HEK293 (cell line): ENCODE data around the gene UMAD1.

Experiments
- TCF7L2 ChIP-seq: IDR thresholded peaks from 2 replicates; pipeline ENCODE4 v1.6.1; 2011; ENCODE audit warnings: low read depth, mild to moderate bottlenecking, inconsistent platforms, low read length, moderate library complexity, borderline replicate concordance
- ZFP41 ChIP-seq: fragments of 450-650 bp; formaldehyde crosslinking; IDR thresholded peaks from 2 replicates; pipeline ENCODE4 v1.5.1; 2016; ENCODE audit warnings: missing biosample characterization, missing genetic modification characterization, borderline replicate concordance
- ZNF785 ChIP-seq: fragments of 450-650 bp; formaldehyde crosslinking; IDR thresholded peaks from 2 replicates; pipeline ENCODE4 v1.5.1; 2016; ENCODE audit warnings: missing biosample characterization, missing genetic modification characterization
- TF ChIP-seq, protein P1 (sequence below): fragments of 450-650 bp; formaldehyde crosslinking; IDR thresholded peaks from 2 replicates; pipeline ENCODE4 v1.5.1; 2016; ENCODE audit warnings: missing biosample characterization, missing genetic modification characterization

GRCh38 chr7:7681936-7682329, 41.4 kb downstream of the UMAD1 start:
- TF ChIP-seq, protein P1, sequence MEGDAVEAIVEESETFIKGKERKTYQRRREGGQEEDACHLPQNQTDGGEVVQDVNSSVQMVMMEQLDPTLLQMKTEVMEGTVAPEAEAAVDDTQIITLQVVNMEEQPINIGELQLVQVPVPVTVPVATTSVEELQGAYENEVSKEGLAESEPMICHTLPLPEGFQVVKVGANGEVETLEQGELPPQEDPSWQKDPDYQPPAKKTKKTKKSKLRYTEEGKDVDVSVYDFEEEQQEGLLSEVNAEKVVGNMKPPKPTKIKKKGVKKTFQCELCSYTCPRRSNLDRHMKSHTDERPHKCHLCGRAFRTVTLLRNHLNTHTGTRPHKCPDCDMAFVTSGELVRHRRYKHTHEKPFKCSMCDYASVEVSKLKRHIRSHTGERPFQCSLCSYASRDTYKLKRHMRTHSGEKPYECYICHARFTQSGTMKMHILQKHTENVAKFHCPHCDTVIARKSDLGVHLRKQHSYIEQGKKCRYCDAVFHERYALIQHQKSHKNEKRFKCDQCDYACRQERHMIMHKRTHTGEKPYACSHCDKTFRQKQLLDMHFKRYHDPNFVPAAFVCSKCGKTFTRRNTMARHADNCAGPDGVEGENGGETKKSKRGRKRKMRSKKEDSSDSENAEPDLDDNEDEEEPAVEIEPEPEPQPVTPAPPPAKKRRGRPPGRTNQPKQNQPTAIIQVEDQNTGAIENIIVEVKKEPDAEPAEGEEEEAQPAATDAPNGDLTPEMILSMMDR, result no peak
- TF ChIP-seq ZNF785 (tag by site-specific recombination), result no peak
- TF ChIP-seq ZFP41 (tag by site-specific recombination), result no peak
- TF ChIP-seq TCF7L2, result no peak
